GM21529 (cell line): ENCODE results near the gene ZNF275.
A peak's percentile ranks its signal among the peaks of the same experiment; 100 is the strongest.
"Not testable (repeated sequence)": the region's sequence is repeated elsewhere in the genome, so short reads cannot be mapped to it uniquely, and the experiment has no call there.

Experiments
- ATAC-seq: cut with Tn5 transposase; IDR thresholded peaks from one replicate; pipeline ENCODE4 v1.9.1; 2021; ENCODE audit not compliant: unreplicated experiment

Gene ZNF275

DNA sequence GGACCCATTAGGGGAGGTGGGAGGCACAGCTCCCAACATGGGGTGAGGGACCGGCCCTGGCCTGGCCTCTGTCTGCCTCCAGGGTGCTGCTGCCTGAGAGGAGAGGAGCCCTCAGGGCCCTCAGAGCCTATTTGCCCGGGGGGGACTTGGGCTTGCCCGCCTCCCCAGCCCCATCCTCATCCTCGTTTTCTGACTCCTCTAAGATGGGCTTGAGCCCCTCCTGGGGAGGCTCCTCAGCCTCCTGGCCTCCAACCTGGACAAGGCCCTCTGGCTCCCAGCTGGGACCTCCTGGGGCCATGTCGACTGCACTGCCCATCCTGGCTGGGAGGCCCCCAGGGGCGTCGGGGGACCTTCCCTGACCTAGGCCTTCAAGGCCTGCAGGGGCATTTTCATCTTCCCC, 15.1 kb upstream of the ZNF275 start:
- no peak for ATAC-seq

DNA sequence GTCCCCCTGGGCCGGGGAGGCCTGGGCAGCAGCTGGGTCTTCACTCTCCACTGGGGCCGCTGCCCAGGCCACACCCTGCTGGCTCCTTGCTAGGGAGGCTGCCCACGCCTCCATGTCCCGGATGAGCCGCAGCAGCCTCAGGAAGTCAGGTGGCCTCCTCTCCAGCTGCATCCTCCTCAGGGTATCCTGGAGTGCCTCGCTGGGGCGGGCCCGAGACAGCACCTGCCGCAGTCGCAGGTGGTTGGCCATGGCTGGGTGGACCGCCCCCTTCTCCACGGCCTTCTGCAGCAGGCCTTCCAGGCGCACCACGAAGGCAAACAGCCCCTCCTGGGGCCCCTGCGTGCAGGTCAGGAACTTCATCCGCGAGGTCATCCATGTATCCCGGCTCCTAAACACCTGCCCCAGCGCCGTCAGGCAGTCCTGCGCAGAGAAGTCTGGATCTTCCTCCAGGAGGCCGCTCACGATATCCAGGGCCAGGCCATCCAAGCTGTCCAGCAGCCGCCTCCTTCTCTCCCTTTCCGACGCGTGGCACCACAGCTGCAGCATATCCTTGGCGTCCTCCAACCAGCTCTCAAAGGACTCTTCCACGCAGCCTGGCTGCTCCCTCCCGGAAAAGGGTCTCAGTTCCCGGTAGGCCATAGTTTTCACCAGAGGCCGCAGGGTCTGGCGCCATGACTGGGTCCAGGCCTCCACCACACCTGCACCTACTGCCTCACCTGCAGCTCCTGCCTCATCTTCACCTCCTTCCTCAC, 14.5 kb upstream of the ZNF275 start:
- ATAC-seq, result no peak

DNA sequence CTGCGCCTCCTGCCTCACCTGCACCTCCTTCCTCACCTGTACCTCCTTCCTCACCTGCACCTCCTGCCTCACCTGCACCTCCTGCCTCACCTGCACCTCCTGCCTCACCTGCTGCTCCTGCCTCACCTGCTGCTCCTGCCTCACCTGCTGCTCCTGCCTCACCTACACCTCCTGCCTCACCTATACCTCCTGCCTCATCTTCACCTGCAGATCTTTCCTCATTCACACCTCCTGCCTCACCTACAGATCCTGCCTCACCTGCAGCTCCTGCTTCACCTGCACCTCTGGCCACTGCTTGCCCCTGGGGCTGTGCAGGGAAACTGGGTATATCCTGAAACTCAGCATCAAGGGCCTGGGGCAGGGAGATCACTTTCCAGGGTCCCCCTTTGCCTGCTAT, 13.9 kb upstream of the ZNF275 start:
- not testable (repeated sequence) for ATAC-seq

DNA sequence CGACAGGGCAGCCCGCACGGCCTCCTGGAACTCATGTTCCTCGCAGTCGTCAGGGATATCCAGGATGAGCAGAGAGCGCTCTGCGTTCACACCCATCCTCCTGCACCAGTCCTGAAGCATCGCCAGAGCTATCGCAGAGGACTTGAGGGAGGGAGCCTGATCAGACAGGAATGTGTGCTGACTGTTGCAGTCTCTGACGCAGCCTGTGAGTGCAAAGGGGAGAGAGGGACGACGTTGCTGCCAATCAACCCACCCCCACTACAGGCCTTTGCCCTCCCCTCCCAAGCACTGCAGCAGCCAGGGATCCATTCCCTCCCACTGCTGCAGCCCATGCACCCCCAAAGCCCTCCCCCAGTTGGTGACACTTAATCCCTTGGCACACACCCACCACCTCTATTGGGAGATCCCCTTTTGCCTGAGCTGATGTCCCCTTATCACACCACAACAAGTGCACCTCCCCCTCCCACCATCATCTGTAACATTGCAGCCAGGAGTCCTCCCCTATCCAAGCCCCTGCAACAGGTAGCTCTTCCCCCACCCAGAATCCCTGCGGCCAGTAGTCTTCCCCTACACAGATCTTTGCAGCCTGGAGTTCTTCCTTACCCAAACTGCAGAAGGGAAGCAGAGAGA, 13.3 kb upstream of the ZNF275 start:
- no peak for ATAC-seq

DNA sequence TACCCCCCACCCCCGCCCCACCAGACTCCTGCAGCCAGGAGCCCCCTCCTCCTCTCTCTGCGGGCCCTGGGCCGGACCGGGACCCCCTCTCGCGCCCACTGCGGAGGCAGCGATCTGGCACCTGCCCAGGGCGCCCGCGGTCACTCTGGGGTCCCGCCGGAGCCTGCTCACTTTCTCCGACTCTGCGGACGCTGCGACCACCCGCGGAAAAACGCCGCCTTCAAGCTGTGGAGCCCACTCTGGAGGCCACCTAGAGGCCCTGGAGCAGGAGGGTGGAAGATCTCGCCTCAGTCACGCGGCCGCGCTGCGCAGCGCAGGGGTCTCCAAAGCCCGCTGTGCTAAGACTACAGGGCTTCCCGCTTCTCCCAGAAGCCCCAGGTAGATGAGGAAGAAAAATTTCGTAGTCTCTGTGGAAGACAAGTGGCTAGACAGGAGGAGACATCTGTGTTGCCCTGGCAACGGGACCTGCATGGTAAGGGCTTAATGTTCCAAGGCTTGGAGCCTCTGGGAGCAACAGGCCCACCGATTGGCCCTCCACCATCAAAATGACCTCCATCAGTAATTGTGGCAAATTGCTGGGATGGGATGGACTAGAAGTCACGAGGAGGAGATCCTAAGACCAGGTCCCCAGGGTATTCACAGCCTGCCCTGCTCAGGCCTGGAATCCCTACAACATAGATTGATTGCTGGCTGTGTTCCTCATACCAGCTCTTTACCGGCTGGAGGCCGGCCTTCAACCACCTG, 12.4 kb upstream of the ZNF275 start, which contains the start of gene PNMA6F:
Gene PNMA6F (minus strand): TSS at position 387 of the 744 bp plus-strand sequence. CDS start 1,093 bp downstream, outside the sequence.
- no peak for ATAC-seq

DNA sequence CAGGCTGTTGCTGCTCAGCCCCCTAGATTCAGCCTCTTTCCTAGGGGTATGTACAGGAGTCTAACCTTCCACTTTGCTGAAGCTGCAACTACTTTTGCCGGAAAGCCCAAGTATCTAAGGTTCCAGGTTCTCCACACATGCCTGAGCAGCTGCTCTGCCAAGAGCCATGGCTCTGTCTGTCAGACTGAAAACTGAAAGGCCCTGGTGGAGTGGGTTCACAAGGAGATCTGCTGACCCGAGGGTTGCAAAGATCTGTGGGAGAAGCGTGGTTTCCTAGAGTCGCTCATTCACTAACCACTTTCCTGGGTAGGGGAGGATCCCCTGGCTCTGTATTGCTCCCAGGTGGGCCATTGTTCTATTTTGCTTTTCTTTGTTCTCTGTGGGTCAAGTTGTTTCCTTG, 6.4 kb upstream of the ZNF275 start:
- no peak for ATAC-seq

DNA sequence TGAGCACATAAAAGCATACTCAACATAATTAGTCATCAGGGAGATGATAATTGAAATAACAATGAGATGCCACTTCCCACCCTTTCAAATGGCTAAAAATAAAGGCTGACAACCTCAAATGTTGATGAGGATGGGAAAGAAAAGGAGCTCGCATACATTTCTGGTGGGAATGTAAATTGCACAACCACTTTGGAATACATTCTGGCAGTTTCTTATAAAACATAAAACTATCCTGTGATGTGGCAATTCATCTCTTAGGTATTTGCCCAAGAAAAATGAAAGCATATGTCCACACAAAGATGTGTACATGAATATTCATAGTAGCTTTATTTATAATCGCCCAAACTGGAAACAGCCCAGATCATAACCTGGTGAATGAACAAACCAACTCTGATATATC, 687 bp upstream of the ZNF275 start:
- no peak for ATAC-seq

DNA sequence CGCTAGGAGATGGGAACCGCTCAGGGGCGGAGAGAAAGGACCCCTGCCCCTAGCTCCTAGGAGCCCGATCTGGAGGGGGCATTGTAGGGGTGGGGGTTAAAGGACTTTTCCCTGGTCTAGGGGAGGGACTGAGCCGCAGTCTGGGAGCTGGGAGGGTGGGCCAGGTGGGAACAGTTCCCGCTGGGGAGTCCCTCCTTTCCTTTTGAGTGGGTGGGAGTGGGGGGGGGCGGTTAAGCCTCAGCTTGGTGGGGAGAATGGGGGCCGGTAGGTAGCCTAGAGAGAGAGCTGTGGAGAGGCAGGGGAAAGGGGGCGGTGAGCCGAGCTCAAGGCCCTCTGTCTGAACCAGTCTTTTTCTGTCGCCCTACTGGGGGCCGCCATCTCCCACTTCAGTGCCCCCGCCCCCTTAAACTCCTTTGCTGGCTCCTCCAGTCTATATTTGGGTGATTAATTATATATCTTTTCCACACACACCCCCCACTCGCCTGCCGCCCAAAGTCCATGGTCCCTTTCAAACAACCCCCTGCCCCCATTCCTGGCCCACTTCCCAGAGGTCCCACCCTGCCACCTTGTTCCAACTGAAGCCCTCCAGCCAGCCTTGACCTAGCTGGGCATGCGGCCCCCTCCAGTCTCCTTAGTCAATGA, 822 bp downstream of the ZNF275 start:
- ATAC-seq, result no peak

DNA sequence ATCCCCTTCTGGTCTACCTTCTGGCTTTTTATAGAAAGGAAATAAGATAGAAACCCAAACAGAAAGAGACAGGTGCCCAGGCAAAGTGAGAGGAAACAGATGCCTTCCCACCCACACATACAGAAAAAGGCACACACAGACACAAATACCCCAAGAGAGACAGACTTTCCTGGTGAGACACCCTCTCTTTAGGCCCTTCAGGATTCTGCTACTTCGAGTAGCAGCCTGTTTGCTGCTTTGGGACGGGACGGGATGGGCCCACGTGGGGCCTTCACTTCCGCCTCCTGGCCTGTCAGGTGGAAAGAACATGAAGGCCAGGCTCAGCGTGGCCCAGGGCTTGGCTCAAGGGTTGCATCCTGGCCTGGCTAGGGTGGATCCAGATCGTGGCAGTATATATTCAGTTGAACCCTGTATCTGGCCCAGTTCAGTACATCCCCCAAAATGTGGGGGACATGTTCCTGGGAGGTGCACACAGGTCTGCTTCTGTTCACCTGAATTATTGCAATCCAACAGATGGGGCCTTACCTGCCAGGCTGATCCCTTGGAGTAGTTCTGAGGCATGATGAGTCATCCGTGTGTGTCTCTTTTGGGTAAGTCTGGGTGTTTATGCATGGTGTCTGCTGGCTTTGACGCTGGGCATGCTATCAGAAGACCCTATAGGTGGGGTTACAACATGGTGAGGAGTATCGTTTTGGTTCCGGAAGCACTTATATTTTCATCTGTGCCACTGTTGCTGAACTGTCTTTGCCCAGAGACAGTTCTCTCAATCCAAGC, 2.4 kb downstream of the ZNF275 start:
- ATAC-seq, result peak; percentile 40

DNA sequence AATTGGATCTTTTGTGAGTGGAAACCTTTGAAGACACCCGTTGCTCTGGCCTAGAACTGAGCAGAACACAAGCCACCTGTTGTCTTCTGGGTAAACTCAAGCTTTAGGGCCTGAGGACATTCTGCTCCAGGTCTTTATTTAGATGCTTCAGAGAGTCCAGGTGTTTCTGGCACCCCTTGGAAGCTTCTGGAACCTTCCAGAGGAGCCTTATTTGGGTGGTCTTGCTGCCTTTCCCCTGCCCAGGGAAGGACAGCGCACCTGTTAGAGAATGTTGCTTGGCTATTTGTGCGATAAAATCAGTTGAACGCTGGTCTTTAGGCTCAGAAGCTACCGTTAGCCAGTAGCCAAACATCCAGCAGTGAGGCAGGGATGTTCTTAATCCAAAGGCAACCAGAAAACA, 3.0 kb downstream of the ZNF275 start:
- ATAC-seq, result no peak

DNA sequence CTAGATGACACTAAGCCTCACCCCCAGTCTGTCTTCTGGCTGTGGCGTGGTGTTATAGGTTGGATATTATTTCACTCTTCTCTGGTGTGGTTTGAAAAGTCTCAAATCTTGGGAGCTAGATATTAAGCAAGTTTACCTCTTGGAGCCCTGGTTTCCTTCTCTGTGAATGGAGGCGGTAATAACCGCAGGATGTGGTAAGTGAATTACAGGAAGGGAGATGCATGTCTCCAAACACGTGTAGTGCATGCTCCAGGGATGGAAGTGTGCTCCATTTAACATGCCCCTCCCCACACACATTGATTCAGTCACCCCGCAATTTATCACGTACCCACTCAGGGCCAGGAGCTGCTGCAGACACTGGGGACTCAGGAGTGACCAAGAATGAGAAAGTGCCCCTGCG, 4.9 kb downstream of the ZNF275 start:
- ATAC-seq, result no peak

DNA sequence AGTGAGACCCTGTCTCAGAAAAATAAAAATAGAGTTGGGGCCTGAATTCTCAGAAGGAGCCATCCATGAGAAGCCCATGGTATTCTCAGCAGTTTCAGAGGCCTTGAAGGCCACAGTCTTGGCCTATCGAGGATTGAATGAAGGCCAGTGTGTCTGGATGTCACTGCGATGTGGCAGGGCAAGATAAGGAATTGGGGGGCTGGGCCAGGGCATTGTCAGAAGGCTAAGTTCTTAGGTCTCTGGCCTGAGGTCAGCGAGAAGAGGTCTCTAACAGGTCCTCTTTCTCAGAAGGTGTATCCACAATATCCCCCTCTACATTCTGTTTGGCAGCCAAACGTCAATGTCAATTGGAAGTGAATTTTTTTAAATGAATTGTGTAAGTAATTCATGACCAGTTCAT, 5.7 kb downstream of the ZNF275 start:
- ATAC-seq, result no peak

DNA sequence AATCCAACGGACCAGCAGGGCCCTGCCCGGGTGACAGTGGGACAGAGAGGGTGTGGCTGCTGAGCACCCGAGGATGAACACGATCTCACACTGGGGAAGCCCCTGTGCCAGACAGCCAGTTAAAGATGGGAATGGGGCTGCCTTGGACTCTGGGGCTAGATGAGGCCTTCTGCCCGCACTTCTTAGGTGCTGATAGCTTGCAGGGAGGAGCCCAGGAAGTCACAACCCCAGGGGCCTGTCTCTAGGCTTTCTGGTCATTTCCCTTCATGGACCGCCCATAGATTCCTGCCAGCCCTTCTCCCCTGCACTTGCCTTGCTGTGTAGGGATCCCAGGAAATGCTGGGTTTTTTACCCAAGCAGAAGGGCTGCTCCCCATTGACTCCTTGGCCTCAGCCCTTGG, 6.2 kb downstream of the ZNF275 start:
- ATAC-seq, result no peak

DNA sequence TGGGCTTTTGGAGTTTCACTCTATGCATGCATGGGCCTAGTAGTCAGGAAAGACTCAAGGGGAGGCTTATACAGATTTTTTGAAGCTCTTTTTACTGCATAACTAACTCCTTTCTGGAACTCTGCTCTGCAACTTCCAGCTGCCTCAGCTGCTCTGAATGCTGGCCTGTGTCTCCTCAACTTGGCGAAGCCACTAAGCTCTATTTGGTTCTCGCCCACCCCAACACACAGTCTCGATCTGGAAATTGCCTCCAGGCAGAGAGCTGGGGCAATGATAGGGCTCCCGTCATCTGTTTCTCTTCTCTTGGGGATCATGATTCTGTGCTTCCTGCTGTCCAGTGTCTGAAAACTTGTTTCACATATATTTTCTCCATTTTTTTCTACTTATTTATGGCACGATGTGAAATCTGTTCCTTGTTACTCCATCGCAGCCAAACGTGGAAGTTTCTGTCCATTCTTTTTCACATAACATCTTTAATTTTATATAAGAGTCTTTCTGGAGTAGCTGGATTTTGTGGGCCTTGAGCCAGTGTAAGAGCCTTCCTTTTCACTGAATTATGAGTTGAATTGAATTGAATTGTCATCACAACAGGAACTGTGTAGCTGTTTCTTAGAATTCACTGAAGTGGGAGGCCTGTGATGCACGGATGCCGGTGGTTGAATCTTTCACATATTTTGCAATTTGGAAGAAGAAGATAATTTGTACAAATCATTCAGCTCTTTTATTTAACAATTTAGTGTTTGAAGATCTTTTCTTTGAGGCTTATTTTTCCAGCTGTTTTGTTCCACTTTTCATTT, 9.0 kb downstream of the ZNF275 start:
- no peak for ATAC-seq

DNA sequence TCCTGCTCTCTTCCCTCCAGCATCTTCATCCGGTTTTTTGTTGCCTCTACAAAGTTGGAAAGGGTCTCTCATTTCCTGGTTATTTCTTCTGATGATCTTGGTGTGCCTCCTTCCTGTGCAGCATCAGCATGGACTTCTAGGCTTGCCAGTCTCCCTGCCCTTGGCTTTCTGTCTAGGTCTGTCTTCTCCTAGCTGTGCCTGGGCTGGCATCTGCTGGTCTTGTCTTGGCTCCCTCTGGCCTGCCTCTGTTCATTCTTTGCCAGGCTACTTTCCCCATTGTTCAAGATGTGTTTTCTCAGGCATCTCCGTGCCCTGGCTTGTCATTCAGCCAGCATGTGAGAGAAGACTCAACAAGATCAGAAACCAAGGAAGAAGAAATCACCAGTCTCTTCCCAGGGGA, 9.7 kb downstream of the ZNF275 start:
- no peak for ATAC-seq

DNA sequence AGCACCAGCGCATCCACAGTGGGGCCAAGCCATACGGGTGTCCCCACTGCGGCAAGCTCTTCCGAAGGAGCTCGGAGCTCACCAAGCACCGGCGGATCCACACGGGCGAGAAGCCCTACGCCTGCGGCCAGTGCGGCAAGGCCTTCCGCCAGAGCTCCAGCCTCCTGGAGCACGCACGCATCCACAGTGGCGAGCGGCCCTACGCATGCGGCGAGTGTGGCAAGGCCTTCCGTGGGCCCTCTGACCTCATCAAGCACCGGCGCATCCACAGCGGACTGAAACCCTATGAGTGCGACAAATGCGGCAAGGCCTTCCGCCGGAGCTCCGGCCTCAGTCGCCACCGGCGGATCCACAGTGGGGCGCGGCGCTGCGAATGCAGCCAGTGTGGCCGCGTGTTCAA, 13.6 kb downstream of the ZNF275 start:
- ATAC-seq, result no peak

DNA sequence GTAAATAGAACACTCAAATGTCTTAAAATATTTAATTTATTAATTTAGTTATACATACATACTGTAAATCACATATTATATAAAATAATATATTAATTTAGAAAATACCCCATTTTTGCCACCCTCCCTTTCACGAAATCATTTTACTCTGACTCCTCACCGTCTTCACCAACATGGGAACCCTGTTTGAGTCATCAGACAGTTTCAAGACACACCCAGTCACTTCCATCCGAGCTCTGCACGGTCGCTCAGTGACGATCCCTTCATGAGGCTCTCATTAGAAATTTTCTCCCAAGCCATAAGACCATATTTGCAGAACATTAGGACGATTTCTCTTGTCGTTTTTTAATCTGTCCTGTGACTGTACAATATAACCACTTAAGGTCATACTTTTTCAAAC, 14.5 kb downstream of the ZNF275 start:
- no peak for ATAC-seq

DNA sequence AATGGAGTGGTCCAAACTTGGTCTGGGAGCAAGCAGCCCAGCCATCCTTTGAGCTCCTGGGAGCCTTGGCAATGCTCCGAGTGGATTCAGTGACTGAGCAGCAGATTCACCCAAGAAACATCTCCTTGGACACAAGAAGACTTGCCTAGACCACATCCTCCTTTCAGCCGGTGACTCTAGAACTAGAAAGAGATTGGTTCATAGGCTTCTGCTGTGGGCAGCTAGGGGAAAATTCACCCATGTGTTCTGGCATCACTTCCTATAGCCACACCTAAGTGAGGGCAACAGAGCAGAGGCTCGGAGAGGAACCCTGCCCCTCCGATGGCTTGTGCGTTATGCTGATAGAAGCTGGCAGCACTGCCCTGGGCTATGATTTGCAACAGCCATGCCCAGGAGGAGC, 16.0 kb downstream of the ZNF275 start:
- ATAC-seq, result no peak

DNA sequence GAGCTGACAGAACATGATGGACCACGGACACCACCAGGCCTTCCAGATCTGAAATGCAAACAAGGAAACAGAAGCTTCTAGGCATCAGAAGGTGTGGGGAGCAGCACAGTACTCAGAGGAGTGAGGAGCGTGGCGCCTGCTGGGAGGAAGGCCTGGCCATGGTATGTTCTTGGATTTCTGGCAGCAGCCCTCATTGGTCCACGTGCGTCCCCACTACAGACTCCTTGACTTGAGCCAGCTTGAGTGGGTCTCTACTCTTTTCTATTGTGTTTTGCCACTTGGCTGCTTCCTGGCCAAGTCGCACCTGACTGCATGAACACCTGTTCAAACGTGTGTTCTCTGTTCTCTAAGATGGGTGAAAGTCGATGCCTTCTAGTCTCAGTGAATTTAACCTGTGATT, 18.0 kb downstream of the ZNF275 start:
- ATAC-seq, result no peak

DNA sequence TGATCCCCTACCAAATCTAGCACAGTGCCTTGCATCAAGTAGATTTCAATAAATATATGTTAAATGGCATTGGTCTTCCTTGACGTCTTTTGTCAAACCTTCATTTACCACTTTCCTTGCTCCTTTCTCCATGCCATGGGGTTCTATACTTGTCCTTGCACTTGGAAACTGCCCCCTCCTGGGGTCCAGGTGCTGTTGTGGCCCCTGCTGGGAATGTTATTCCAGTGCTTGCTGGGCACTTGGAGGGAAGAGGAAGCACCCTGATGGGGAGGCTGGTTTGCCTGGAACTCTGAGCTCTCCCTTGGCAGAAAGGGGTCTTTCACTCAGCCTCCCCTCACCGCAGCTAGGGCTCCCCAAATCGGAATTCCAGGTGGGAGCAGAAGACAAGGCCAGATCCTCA, 18.9 kb downstream of the ZNF275 start:
- ATAC-seq, result no peak
